IMR-90 (cell line): Measurements from ENCODE around the gene TAPBP. TPM values are rescaled to one million over a fixed set of nuclear protein-coding genes. Genes with fewer than 3 reads are reported as not detected.

ENCODE experiments used
- ATAC-seq: fragments of 200-7000 bp; cut with Tn5 transposase; 2 replicates; pipeline ENCODE4 v1.9.1; 2020; ENCODE audit warnings: low read depth, mild to moderate bottlenecking, moderate library complexity
- BruUV-seq: library from RNA; stranded (reverse); fragments of 400-500 nt; replicated peaks from 2 replicates; lab custom pipeline; 2021; lab: Mats Ljungman, UMichigan
- CTCF ChIA-PET: fragments of 300-600 bp; formaldehyde crosslinking; extraction: SDS; loops from one replicate; lab custom pipeline; 2021; ENCODE audit warnings: antibody characterized with exemption; lab: Yijun Ruan, JAX
- POLR2A ChIA-PET: fragments of 300-600 bp; sonication (Branson Sonifier 250); formaldehyde crosslinking; loops from one replicate; lab custom pipeline; 2022; ENCODE audit warnings: antibody characterized with exemption; ENCODE audit not compliant: unreplicated experiment; lab: Charles Lee
- DNase-seq: peaks from one replicate; pipeline ENCODE4 v3.0.0; 2013
- H2AFZ ChIP-seq: replicated peaks from 2 replicates; pipeline ENCODE3; 2013; ENCODE audit warnings: low read length, mild to moderate bottlenecking; ENCODE audit not compliant: poor library complexity
- H2AK5ac ChIP-seq: 2 replicates; pipeline ENCODE4 v1.6.1; 2013; ENCODE audit warnings: low read depth, low read length, inconsistent platforms
- H2AK9ac ChIP-seq: replicated peaks from 2 replicates; pipeline ENCODE3; 2013; ENCODE audit warnings: mild to moderate bottlenecking, low read depth, low read length, moderate library complexity; ENCODE audit not compliant: poor library complexity
- H2BK120ac ChIP-seq: 2 replicates; pipeline ENCODE4 v1.6.1; 2013; ENCODE audit warnings: low read depth, low read length, inconsistent platforms
- H2BK15ac ChIP-seq: 3 replicates; pipeline ENCODE4 v1.6.1; 2013; ENCODE audit warnings: low read depth, low read length, inconsistent platforms
- H2BK20ac ChIP-seq: 2 replicates; pipeline ENCODE4 v1.6.1; 2013; ENCODE audit warnings: low read depth, mild to moderate bottlenecking, inconsistent platforms, low read length, moderate library complexity
- H2BK5ac ChIP-seq: 2 replicates; pipeline ENCODE4 v1.6.1; 2013; ENCODE audit warnings: mild to moderate bottlenecking, low read depth, low read length, inconsistent platforms; ENCODE audit not compliant: poor library complexity, severe bottlenecking
- H3K14ac ChIP-seq: replicated peaks from 2 replicates; pipeline ENCODE4 v1.6.1; 2013; ENCODE audit warnings: low read depth, low read length, inconsistent platforms
- H3K18ac ChIP-seq: 2 replicates; pipeline ENCODE4 v1.6.1; 2013; ENCODE audit warnings: low read depth, low read length, control low read depth
- H3K23ac ChIP-seq: 2 replicates; pipeline ENCODE4 v1.6.1; 2013; ENCODE audit warnings: low read depth, low read length, inconsistent platforms
- H3K27ac ChIP-seq: 2 replicates; pipeline ENCODE4 v1.5.1; 2013; ENCODE audit warnings: mild to moderate bottlenecking, control low read depth, low read length; ENCODE audit not compliant: insufficient read depth
- H3K27me3 ChIP-seq: 2 replicates; pipeline ENCODE4 v1.6.1; 2013; ENCODE audit warnings: low read length; ENCODE audit not compliant: control insufficient read depth, insufficient read depth
- H3K36me3 ChIP-seq: 2 replicates; pipeline ENCODE4 v1.6.1; 2013; ENCODE audit warnings: low read length, mixed read lengths; ENCODE audit not compliant: control insufficient read depth, insufficient read depth
- H3K4ac ChIP-seq: 2 replicates; pipeline ENCODE4 v1.6.1; 2013; ENCODE audit warnings: low read depth, low read length, inconsistent platforms
- H3K4me1 ChIP-seq: 2 replicates; pipeline ENCODE4 v1.6.1; 2013; ENCODE audit warnings: low read length, mixed read lengths; ENCODE audit not compliant: control insufficient read depth, insufficient read depth
- H3K4me2 ChIP-seq: 2 replicates; pipeline ENCODE4 v1.6.1; 2013; ENCODE audit warnings: low read depth, mild to moderate bottlenecking, control low read depth, low read length, moderate library complexity
- H3K4me3 ChIP-seq: 2 replicates; pipeline ENCODE4 v1.5.1; 2013; ENCODE audit warnings: low read depth, mild to moderate bottlenecking, control low read depth, low read length, moderate library complexity; ENCODE audit not compliant: insufficient read depth
- H3K56ac ChIP-seq: 2 replicates; pipeline ENCODE4 v1.6.1; 2013; ENCODE audit warnings: low read length, inconsistent platforms; ENCODE audit not compliant: insufficient read depth; ENCODE audit errors: extremely low read depth
- H3K79me1 ChIP-seq, 2 experiments: 2 replicates each; pipeline ENCODE4 v1.6.1; 2013; ENCODE audit warnings: low read length in 2 of 2, inconsistent platforms in 1 of 2, low read depth in 1 of 2
- H3K9ac ChIP-seq: 2 replicates; pipeline ENCODE4 v1.6.1; 2013; ENCODE audit warnings: low read depth, low read length, control low read depth
- H3K9me1 ChIP-seq: 2 replicates; pipeline ENCODE4 v1.6.1; 2013; ENCODE audit warnings: low read length, inconsistent platforms; ENCODE audit not compliant: insufficient read depth
- H3K9me3 ChIP-seq: 2 replicates; pipeline ENCODE4 v1.6.1; 2013; ENCODE audit warnings: low read length; ENCODE audit not compliant: control insufficient read depth, insufficient read depth
- H4K20me1 ChIP-seq: 2 replicates; pipeline ENCODE4 v1.6.1; 2013; ENCODE audit warnings: low read length, inconsistent platforms; ENCODE audit not compliant: insufficient read depth
- H4K5ac ChIP-seq: 2 replicates; pipeline ENCODE4 v1.6.1; 2013; ENCODE audit warnings: mild to moderate bottlenecking, low read depth, low read length, control low read depth
- H4K8ac ChIP-seq, 2 experiments: 2 replicates each; pipeline ENCODE4 v1.6.1; 2013; ENCODE audit warnings: low read depth in 2 of 2, low read length in 2 of 2, control low read depth in 1 of 2, inconsistent platforms in 1 of 2
- H4K91ac ChIP-seq: 2 replicates; pipeline ENCODE4 v1.6.1; 2013; ENCODE audit warnings: low read depth, low read length, inconsistent platforms; ENCODE audit not compliant: insufficient read depth
- BHLHE40 ChIP-seq: fragments of 150-350 bp; IDR thresholded peaks from 2 replicates; pipeline ENCODE4 v1.6.1; 2016; ENCODE audit warnings: mild to moderate bottlenecking, low read depth, low read length
- CHD1 ChIP-seq: IDR thresholded peaks from 2 replicates; pipeline ENCODE4 v1.6.1; 2012; ENCODE audit warnings: low read depth, low read length, improper control_type of control experiment
- FOS ChIP-seq: fragments of 150-350 bp; IDR thresholded peaks from 2 replicates; pipeline ENCODE4 v1.6.1; 2016; ENCODE audit warnings: low read depth, low read length
- MAFK ChIP-seq: IDR thresholded peaks from 2 replicates; pipeline ENCODE4 v1.6.1; 2012; ENCODE audit warnings: low read depth, low read length, improper control_type of control experiment
- MAZ ChIP-seq: IDR thresholded peaks from 2 replicates; pipeline ENCODE4 v1.6.1; 2012; ENCODE audit warnings: low read depth, mild to moderate bottlenecking, low read length, improper control_type of control experiment, moderate library complexity, borderline replicate concordance
- MXI1 ChIP-seq: IDR thresholded peaks from 2 replicates; pipeline ENCODE4 v1.6.1; 2012; ENCODE audit warnings: low read depth, mild to moderate bottlenecking, low read length, moderate library complexity, borderline replicate concordance
- NFE2L2 ChIP-seq: fragments of 150-350 bp; IDR thresholded peaks from 2 replicates; pipeline ENCODE4 v1.6.1; 2016; ENCODE audit warnings: low read depth, mild to moderate bottlenecking, low read length
- POLR2A ChIP-seq: IDR thresholded peaks from 2 replicates; pipeline ENCODE4 v1.6.1; 2012; ENCODE audit warnings: mild to moderate bottlenecking, low read depth, low read length
- RAD21 ChIP-seq: IDR thresholded peaks from 2 replicates; pipeline ENCODE4 v1.6.1; 2012; ENCODE audit warnings: low read length, improper control_type of control experiment
- RCOR1 ChIP-seq: IDR thresholded peaks from 2 replicates; pipeline ENCODE4 v1.6.1; 2012; ENCODE audit warnings: mild to moderate bottlenecking, low read length, improper control_type of control experiment; ENCODE audit not compliant: insufficient replicate concordance
- RFX5 ChIP-seq: IDR thresholded peaks from 2 replicates; pipeline ENCODE4 v1.8.0; 2012; ENCODE audit warnings: low read depth, mild to moderate bottlenecking, low read length, moderate library complexity
- SMC3 ChIP-seq: fragments of 150-350 bp; IDR thresholded peaks from 2 replicates; pipeline ENCODE4 v1.6.1; 2016; ENCODE audit warnings: low read depth, mild to moderate bottlenecking, antibody characterized with exemption, low read length, moderate library complexity
- WGBS, 2 experiments: methylation state at CpG; one replicate each; pipeline versions ENCODE4 v1.1.5 to v1.1.7; 2013; ENCODE audit warnings: missing lambda C conversion rate in 2 of 2; ENCODE audit not compliant: insufficient read length in 1 of 2; ENCODE audit errors: extremely low coverage in 2 of 2; 5-methylcytosine and 5-hydroxymethylcytosine counted together
- dilution Hi-C: fragments of 300-500 bp; cut with HindIII; formaldehyde crosslinking; loops from one replicate; pipeline ENCODE4 v1.14.3; 2018; ENCODE audit warnings: low sequenced_read_pairs; ENCODE audit not compliant: unreplicated experiment
- in situ Hi-C: fragments of 300-500 bp; cut with MboI; formaldehyde crosslinking; loops from 3 replicates; pipeline ENCODE4 v1.14.3; 2019; ENCODE audit warnings: low sequenced_read_pairs, inconsistent platforms, mixed read lengths
- intact Hi-C: fragments of 100-400 bp; cut with micrococcal nuclease; formaldehyde crosslinking; loops from 2 replicates; pipeline ENCODE4 v1.10.0; 2022
- polyA plus RNA-seq, 3 experiments: library from polyadenylated mRNA; depleted of rRNA; stranded (reverse); fragments of >200 nt; gene quantifications; 2 replicates each; pipeline ENCODE4 v1.2.3, GENCODE V29; 2012; ENCODE audit warnings: low replicate concordance in 1 of 3
- total RNA-seq: library from RNA; depleted of rRNA; stranded (reverse); fragments of >200 nt; gene quantifications from 2 replicates; pipeline ENCODE4 v1.2.3, GENCODE V29; 2012
- TF ChIP-seq, protein P1 (sequence below): fragments of 150-350 bp; IDR thresholded peaks from 2 replicates; pipeline ENCODE4 v1.6.1; 2017; ENCODE audit warnings: mild to moderate bottlenecking, antibody characterized with exemption, low read length, low read depth
- TF ChIP-seq, protein P2 (sequence below): fragments of 150-350 bp; IDR thresholded peaks from 2 replicates; pipeline ENCODE4 v1.6.1; 2016; ENCODE audit warnings: low read depth, mild to moderate bottlenecking, low read length, moderate library complexity, borderline replicate concordance
- TF ChIP-seq, protein P3 (sequence below): conservative IDR thresholded peaks from 2 replicates; pipeline ENCODE4 v1.5.1; 2012; ENCODE audit warnings: mild to moderate bottlenecking, low read depth, low read length, improper control_type of control experiment

Gene TAPBP
- total and polyA plus RNA-seq, 2 of the 4 experiments (the other 2 are of a cell fraction), result 13.1 to 63.3 TPM

DNA sequence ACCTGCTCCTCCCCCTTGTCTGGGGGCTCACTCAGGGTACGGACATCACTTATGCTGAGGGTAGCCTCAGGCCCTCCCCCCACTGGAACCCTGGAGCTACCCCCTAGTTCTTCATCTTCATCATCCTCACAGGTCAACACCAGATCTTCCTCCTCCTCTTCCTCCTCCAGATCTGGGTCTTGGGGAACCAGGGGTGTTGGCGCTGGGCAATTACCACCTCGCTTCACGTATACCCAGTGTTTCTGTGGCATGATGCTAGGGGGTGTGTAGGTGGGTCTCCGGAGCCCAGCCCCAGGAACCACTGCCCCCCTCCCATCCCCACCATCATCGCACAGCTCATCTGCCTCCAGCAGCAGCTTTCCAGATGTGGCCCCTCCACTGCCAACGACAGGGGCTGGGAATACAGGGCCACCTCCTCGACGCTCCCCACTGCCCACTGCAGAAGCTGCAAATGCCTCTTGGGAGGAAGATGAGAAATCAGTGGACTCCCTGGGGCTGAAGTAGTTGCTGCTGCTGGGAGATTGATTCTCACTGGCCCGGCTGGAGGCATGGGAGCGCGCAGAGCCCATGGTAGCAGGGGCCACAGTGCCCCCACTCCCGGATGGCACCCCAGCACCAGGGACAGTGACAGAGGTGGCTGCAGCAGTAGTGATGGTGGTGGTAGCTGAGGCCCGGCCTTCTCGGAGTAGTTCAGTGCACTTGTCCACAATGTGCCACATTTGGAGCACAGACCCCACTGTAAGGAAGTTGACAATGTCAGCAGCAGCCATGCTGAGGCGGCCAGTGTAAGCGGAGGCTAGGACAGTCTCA lies 2.1 kb upstream of the TAPBP start:
- Histone ChIP-seq H3K4me2 (no peak overlapping the region), H3K23ac (no peak overlapping the region), H4K91ac (no peak overlapping the region), H4K5ac (no peak overlapping the region), H3K4me1 (peaks cover 32% of the 10 kb centered on the region), H4K8ac (no peak overlapping the region), H3K79me1 (peaks cover 35 to 83% of the 10 kb centered on the region in 2 experiments), H2BK5ac (no peak overlapping the region), H2BK120ac (no peak overlapping the region), H3K56ac (no peak overlapping the region), H3K9me3 (no peaks in the 10 kb centered on the region), H2AFZ (no peak overlapping the region), H2AK9ac (peak overlapping the region; percentile 99), H3K4ac (no peak overlapping the region), H4K20me1 (peaks cover 23% of the 10 kb centered on the region), H3K9me1 (peaks cover 22% of the 10 kb centered on the region), H3K14ac (no peak overlapping the region), H2BK15ac (no peak overlapping the region), H3K27me3 (no peaks in the 10 kb centered on the region), H2BK20ac (no peak overlapping the region), H3K9ac (no peak overlapping the region), H3K4me3 (no peak overlapping the region), H3K27ac (no peak overlapping the region), H3K18ac (no peak overlapping the region), H2AK5ac (no peak overlapping the region), H3K36me3 (peaks cover 25% of the 10 kb centered on the region)
- DNase-seq (no peak), ATAC-seq (no peak)
- intact Hi-C loops (no loop called here), in situ Hi-C loops (no loop called here), dilution Hi-C loops (no loop called here)
- CTCF ChIA-PET, result no interaction called here
- no TSS peak for BruUV-seq
- TF ChIP-seq RAD21 (no peak), MXI1 (no peak), MAFK (no peak), BHLHE40 (no peak), MAZ (no peak), CHD1 (no peak), NFE2L2 (no peak), RCOR1 (no peak), SMC3 (no peak), FOS (no peak), POLR2A (no peak), RFX5 (no peak)
- TF ChIP-seq, protein P1, sequence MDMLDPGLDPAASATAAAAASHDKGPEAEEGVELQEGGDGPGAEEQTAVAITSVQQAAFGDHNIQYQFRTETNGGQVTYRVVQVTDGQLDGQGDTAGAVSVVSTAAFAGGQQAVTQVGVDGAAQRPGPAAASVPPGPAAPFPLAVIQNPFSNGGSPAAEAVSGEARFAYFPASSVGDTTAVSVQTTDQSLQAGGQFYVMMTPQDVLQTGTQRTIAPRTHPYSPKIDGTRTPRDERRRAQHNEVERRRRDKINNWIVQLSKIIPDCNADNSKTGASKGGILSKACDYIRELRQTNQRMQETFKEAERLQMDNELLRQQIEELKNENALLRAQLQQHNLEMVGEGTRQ, result no peak
- TF ChIP-seq, protein P2, sequence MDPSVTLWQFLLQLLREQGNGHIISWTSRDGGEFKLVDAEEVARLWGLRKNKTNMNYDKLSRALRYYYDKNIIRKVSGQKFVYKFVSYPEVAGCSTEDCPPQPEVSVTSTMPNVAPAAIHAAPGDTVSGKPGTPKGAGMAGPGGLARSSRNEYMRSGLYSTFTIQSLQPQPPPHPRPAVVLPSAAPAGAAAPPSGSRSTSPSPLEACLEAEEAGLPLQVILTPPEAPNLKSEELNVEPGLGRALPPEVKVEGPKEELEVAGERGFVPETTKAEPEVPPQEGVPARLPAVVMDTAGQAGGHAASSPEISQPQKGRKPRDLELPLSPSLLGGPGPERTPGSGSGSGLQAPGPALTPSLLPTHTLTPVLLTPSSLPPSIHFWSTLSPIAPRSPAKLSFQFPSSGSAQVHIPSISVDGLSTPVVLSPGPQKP, result no peak
- TF ChIP-seq, protein P3, sequence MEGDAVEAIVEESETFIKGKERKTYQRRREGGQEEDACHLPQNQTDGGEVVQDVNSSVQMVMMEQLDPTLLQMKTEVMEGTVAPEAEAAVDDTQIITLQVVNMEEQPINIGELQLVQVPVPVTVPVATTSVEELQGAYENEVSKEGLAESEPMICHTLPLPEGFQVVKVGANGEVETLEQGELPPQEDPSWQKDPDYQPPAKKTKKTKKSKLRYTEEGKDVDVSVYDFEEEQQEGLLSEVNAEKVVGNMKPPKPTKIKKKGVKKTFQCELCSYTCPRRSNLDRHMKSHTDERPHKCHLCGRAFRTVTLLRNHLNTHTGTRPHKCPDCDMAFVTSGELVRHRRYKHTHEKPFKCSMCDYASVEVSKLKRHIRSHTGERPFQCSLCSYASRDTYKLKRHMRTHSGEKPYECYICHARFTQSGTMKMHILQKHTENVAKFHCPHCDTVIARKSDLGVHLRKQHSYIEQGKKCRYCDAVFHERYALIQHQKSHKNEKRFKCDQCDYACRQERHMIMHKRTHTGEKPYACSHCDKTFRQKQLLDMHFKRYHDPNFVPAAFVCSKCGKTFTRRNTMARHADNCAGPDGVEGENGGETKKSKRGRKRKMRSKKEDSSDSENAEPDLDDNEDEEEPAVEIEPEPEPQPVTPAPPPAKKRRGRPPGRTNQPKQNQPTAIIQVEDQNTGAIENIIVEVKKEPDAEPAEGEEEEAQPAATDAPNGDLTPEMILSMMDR, result no peak
- WGBS, 2 experiments, result 92% methylated on average over 2 of the region's 17 CpGs; no CpG with 5 or more reads in 1 of the 2 experiments
- POLR2A ChIA-PET, result no interaction called here
